IPS-18c (cell line): ENCODE data around the gene NFIA.

Experiments used
- H3K4me3 ChIP-seq: 2 replicates; pipeline ENCODE4 v1.7.0; 2013; ENCODE audit warnings: low read depth, mild to moderate bottlenecking, low read length, moderate library complexity; ENCODE audit not compliant: insufficient read depth
- H3K9me3 ChIP-seq: one replicate; pipeline ENCODE4 v1.6.1; 2013; ENCODE audit warnings: mild to moderate bottlenecking, low read length, moderate library complexity; ENCODE audit not compliant: control insufficient read depth, insufficient read depth

Gene NFIA

DNA sequence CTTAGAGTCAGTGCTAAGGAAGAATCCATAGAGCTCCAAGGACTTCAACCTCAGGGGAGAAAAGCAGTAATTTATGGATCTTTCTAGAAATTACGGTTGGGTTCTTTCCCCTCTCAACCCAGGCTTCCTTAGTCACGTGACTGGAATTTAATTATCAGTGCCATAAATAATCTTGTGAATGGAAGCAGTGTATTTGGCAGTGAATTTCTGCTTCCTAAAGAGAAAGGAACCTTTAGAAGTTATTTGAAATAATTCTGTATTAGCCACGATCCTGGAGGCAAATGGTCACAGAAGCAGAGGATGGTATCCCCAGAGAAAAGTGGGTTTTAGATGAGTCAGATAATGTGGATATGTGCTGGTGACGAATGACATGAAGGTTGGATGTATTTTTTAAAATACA is 89.6 kb downstream of the NFIA start:
- Histone ChIP-seq H3K9me3 (no peaks in the 10 kb centered on the region), H3K4me3 (no peak overlapping the region)

DNA sequence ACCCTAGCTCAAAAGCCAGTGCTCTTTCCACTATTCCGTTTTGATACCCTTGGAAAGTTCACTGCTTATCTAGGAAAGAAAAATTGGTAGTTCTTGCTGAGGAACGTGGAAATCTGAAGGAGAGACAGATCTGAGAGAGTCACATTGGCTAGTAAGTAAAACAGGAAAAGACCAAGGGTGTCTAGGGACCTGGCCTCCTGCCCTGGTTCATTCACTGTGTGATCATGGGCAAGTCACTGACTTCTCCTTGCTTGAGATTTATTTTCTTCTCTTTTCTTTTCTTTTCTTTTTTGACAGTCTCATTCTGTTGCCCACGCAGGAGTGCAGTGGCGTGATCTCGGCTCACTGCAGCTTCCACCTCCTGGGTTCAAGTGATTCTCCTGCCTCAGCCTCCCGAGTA is 90.8 kb downstream of the NFIA start:
- Histone ChIP-seq H3K9me3 (no peaks in the 10 kb centered on the region), H3K4me3 (no peak overlapping the region)

DNA sequence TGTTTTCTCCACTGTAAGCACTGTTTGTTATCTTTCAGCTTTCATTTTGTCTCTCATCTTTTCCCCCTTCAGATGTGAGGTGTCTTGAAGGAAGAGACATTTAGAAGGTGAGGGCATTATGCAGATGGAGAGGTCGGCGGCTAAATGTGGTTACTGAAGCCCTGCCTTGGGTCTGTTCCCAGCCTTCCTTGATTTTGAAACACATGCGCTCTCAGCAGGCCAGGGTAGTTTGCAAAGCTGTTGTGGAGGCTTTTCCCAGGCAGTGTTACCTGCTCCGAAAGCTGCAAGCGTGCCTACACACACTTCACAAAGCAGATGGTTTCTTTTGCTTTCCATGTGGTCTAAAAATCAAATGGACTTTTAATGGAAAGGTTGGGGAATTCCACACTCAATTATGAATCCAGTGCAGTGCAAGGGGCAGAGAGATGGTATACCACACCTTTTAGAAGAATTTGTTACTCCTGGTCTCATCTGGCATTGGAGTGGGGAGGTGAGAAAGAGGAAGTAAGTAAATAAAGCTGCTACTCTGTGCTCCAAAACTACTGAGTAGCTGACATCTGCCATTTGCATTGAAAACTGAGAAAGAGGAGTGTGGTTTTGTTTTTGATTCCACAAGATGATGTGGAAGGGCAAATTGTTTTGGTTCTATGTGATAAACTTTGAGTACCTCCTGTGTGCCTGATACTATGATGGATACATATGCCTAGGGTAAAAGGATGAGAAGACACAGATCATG is 91.9 kb downstream of the NFIA start:
- Histone ChIP-seq H3K4me3 (no peak overlapping the region), H3K9me3 (no peaks in the 10 kb centered on the region)

DNA sequence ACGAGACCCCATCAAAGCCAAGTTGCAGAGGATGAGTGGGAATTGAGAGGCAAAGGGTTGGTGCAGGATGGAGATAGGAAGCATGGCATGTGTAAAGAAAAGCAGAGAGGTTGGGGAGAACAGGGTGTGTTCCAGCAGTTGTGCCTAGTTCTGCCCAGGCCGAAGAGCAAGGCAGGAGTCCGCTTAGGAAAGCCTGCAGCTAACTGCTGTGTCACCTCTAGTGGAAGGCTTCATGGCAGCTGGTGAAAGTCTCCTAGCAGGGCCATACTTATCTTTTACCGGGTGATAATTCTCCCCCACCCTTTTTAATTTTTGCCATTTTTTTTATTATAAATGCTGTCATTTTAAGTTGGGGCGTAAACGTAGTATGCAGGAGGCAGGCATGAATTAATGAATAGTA is 93.6 kb downstream of the NFIA start:
- Histone ChIP-seq H3K9me3 (no peaks in the 10 kb centered on the region), H3K4me3 (no peak overlapping the region)

DNA sequence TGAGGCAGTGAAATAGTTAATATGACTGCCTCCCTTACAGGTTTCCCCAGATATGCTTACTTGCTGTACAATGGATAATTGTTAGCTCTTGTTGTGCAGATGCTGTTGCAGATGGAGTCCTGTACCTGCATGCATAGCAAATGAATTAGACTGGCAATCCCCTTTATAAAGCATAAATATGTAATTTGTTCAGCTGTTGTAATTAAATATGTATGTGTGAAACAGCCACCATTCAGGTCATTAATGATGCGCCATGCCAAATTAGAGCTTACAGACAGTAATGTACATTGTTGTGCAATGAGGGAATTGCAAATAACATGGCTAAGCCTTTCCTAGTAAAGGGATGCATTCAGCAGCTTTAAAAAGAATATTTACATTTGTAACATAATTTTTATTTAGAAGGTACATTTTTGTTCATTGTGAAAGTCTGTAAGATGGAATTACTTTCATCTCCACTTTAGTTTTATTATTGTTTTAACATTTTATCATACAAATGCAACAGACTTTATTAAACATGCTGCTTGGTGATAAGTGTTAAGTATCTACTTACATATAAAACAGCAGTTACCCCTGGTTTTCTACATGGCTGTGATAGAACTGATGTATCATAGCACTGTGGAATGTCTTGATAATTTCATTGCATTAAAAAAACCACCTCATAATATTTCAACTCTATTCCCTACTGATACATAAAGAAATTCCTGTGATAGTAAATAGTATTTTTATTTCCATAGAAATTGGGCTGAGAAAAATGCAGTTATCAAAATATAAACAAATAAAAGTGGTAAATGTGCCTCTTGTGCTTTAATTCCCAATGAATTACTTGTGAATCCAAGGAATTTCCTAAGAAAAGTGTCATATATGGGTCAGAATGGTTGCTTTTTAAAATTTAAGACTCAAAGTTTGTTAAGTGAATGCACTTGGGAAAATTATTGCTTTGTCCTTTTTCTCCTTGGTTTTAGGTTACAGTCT is 99.0 kb downstream of the NFIA start:
- no peak overlapping the region for H3K4me3 ChIP-seq

DNA sequence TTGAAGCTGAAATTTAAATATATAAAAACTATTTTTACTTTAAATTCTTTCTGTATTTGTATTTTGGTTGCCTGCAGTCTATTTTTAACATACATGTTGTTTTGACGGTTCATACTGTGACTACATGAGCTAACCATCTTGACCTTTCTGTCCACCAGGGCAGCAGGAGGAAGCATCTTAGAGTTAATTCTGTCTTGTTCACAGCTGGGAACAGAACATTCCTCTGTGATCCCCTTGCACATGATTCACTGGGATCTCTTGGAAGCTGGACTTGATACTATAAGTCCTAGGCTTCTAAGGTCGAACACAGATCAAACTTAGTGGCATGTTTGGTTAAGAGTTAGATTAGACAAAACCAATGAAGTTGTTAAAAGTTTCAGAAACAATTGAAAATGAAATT is 99.7 kb downstream of the NFIA start:
- Histone ChIP-seq H3K9me3 (no peaks in the 10 kb centered on the region), H3K4me3 (no peak overlapping the region)

More for the DNA sequence above, 99.0 kb downstream of the NFIA start:
- no peaks in the 10 kb centered on the region for H3K9me3 ChIP-seq

DNA sequence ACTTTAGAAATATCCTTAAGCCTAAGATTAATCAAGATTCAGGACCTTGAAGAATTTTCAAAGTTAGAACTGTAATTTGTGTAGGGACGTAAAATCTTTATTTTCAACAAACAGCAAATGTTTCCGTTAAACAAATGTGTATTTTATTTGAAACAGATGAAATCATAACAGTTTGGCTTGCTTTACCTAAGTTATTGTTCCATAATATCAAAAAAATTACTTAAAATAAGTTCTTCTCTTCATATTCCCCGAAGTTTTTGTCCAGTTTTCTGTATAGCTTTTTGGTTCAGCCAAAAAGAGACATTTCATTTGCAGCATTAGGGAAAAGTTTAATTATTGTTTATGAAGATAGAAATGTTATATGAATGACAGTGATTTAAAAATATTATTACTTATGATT is 100.1 kb downstream of the NFIA start:
- no peaks in the 10 kb centered on the region for H3K9me3 ChIP-seq
- no peak overlapping the region for H3K4me3 ChIP-seq

DNA sequence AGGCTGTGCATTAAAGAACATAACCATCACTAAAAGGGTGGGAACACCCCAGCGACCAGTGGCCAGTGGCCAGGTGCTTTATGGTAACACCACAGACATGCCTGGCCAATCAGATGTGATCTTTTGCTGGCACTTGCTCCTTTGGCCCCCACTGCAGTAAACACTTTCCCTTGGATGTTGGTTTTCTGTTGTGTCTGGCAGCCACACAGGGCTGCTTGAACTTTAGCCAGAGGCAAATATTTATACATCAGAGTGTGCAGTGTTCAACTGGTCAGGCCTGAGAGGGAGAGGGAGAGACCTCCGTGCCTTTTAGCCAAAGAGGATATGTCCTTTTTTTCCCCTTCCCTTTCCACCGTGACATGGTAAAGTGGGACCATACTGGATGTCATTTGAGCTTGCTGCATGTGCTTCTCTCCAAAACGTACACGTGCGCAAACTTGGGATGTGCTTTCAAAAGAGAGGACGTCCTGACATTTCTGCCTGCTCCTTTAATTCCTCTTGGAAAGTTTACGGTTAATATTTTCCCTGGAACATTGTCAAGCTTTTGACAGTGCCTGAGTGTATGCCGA is 101.2 kb downstream of the NFIA start:
- no peaks in the 10 kb centered on the region for H3K9me3 ChIP-seq
- no peak overlapping the region for H3K4me3 ChIP-seq

DNA sequence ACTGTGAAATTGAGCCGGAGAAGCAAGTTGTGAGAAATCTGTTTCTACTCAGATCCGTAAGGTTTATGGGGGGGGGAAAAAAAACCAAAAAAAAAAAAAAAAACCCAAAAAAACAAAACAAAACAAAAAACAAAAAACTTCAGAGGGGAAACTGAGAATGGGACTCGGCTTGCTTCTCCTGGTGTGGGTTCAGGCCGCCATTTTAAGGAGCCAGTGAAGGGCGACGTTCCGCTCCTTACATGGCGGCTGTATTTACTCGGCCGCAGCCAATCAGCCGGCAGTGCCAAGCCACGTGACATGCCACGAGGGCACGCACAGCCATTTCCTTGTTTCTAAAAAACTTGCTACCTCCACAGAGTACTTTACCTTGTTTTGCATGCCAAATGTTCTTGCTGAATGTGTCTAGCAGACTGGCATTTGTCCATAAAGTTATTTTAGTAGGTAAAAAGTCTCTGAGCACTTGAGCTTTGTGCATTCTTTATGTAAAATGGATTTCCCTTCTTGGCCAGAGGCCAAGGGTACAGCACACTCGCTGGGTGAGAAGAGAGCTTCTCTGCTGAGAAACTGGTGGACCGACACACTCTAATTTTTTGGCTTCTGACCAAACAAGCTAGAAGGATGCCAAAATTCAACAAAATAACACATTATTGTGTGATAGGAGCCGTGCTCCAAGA is 101.8 kb downstream of the NFIA start:
- Histone ChIP-seq H3K4me3 (no peak overlapping the region), H3K9me3 (no peaks in the 10 kb centered on the region)

DNA sequence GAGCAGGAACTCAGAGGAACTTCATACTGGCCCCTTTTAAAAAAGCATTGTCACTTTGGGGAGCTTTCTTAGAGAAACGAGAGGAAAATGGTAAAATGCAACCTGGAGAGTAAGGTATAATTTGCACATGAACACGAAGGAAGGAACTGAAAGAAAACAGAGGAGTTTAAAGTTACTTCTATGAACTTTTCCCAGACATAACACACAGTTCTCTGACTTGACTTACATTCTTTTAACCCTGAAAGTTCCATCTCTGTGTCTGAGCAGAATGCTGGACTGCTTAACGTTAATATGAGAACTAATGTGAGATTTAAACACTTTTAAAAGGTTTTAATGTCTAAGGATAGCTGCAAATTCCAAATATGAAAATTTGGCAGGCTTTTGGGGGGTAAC is 102.3 kb downstream of the NFIA start:
- no peak overlapping the region for H3K4me3 ChIP-seq
- H3K9me3 ChIP-seq: no peaks in the 10 kb centered on the region

DNA sequence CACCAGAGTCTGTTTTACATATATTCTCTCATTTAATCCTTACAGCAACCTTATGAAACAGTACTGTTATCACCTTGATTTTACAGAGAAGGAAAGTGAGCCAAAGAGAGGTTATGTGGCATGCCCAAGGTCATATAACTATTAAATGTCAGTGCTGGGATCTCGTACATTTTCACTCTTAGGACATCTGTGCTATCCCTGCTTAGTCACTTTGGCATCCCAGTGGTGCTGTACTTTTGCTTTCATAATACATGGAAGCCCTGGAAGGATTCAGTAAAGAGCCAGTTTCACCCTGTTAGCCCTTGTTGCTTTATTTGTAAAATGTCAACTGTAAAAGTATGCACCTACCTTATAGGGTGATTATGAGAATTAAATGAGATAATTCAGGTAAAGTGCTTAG is 104.4 kb downstream of the NFIA start:
- H3K9me3 ChIP-seq: no peaks in the 10 kb centered on the region
- H3K4me3 ChIP-seq: no peak overlapping the region

DNA sequence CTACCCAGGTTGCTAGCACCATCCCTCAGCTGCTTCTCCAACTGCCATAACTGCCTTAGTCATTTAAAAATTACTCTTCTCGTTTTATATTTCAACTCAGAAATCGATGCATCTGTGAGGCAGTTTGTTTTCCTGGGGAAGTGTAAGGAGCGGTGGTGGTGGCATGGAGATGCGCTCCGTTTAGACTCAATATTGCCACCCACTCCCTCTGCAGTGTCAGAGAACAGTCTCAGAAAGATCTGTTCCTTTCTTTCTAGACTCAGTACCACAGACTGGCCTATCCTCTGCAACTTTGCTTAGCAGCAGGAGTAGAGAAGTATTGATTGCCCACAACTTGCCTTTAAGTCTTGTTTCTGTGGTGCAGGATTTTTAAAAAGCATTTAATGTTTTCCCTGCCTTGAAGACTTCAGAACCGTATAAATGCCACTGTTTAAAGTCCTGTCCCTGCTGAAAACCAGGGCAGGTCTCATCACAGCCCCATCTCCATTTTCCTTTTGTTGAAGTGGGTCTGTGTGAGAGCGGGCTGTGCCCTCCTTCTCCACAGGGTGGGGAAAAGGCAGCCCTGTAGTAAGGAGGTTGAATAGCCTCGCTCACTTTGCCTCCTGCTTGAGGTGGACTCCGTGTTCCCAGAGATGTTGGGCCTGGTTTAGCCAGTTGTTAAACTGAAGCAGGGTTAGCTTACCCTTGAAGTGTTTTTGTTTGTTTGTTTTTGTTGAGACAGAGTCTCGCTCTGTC is 105.2 kb downstream of the NFIA start:
- Histone ChIP-seq H3K9me3 (no peaks in the 10 kb centered on the region), H3K4me3 (no peak overlapping the region)

DNA sequence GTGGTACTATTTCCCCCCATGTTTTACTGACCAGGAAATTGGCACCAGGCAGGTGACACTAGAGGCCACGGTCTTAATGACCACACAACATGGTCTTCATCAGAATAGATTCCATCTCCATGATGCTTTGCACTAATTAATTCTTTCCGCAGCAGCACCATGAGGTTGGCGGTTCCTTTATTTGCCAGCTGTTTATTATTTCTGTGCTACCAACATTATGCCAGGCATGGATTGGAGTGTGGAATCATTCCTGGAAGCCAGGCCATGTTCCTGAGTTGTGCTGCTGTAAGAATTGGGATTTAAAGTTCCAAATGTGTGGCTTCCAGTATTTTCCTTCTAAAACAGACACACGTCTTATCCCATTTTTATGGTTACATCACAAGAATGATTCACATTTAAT is 107.8 kb downstream of the NFIA start:
- H3K4me3 ChIP-seq: no peak overlapping the region
- no peaks in the 10 kb centered on the region for H3K9me3 ChIP-seq

DNA sequence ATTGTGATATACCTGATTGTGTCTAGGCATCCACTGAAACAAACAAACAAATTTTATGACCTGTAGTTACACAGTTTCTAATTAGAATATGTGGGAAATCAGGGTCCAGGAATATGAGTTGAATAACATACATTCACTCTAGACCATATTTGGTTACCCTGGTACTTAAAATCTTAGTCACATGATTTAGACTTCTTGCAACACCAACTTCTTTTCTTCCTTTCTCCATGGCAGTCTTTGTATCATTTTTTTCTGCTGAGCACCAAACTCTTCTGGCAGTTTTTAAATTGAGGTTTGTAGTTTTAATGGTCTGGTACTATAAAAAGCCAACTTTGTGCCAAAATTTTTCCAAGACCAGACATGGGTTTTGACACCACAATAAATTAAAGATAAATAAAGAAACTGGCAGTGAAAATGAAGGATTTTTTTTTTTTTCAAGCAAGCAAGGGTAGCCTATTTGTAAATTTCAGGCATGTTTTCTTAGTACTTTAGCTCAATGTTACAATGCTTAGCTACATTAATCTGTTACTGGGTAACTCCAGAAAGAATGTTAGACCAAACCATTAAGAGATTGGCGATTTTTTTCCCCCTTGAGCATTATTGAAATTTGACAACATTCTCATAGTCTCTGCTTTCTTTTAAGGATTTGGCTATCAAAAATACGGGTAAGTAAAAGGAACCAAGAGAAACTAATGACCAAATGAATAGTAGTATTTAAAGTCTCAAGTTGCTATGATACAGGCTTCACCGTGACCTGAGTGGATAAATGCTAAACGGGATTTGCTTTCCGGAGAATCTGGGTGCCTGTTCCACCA is 108.5 kb downstream of the NFIA start:
- Histone ChIP-seq H3K9me3 (no peaks in the 10 kb centered on the region), H3K4me3 (no peak overlapping the region)

DNA sequence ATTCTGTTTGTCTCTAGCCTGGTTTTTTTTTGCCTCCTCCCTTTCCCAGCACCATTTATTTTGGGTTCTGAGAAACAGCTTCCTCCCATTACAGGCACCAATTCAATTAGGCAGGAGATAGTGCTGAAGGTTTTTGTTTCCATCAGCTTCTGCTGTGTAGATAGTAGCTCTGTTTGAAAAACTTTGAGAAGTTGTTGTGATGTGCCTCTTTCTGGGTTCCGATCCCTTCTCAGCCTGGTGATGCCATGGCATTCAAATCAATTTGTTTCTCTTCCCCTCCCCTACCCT is 109.0 kb downstream of the NFIA start:
- no peak overlapping the region for H3K4me3 ChIP-seq
- H3K9me3 ChIP-seq: no peaks in the 10 kb centered on the region

DNA sequence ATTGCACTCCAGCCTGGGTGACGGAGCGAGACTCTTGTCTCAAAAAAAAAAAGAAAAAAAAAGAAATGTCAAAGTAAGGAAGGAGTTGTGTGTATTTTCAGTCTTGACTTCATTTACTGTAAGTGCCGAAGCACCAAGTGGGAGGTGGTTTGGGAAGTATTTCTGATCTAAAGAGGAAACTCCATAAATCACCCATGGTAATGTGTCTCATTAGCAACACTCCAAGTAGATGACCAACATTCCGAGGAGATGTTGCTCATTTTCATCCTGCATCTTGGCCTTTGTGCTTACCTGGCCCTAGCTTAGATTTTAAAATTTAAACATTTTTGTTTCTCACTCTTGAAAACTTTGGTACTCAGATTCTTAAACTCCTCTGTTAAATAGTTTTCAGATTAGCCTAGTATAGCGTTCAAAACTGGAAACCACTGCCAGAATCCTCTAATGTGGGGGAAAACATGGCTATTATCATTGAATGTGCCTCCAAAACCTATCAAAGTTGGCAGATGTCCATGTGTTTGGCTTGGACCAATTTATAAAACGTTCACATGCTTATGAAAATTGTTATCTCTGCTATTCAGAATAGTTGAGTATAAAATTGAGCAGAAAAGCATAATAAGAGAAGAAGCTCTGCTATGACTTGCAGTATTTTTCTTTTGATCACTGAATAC is 110.4 kb downstream of the NFIA start:
- no peaks in the 10 kb centered on the region for H3K9me3 ChIP-seq
- no peak overlapping the region for H3K4me3 ChIP-seq
